ENCODE measurements around the gene PDLIM1. TPM values are rescaled to one million over a fixed set of nuclear protein-coding genes. Genes with fewer than 3 reads are reported as not detected.
A peak's percentile ranks its signal among the peaks of the same experiment; 100 is the strongest.
"Not testable (repeated sequence)": the region's sequence is repeated elsewhere in the genome, so short reads cannot be mapped to it uniquely, and the experiment has no call there.

The PDLIM1 gene
- total and polyA plus RNA-seq, 2 donors from 2014 or later: 72.9 to 148 TPM

DNA sequence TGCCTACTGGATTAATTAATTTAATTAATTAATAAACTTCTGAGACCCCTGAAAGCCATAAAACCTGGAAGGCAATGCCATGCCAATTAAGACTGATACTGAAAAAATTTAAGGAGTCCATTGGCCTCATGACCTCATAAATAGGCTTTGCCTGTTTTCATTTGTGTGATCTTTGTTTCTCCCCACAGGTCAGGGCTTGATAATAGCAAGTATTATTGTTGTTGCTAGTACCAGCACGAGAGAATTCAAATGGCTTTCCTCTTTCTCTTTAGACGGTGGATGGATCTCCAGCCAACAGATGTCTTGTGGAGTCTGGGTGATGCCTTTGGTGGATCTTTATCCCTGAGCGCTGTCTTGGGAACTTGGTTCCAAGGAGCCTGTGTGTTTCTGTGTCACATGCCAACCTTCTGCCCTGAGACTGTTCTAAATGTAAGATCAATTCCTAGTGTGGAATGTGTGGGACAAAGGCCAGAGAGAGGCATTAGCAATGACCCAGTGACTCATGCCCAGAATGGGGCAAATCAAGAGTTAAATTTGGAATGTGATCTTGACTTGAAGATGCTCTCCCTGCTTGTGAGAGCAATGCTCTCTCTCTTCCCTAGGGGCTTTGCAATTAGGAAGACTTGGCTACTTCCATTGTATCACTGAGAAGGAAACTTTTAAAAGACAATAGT is 79.1 kb downstream of the PDLIM1 start:
- intact Hi-C loops (cut with DNase I): no loop called here
- TF ChIP-seq, protein P1, sequence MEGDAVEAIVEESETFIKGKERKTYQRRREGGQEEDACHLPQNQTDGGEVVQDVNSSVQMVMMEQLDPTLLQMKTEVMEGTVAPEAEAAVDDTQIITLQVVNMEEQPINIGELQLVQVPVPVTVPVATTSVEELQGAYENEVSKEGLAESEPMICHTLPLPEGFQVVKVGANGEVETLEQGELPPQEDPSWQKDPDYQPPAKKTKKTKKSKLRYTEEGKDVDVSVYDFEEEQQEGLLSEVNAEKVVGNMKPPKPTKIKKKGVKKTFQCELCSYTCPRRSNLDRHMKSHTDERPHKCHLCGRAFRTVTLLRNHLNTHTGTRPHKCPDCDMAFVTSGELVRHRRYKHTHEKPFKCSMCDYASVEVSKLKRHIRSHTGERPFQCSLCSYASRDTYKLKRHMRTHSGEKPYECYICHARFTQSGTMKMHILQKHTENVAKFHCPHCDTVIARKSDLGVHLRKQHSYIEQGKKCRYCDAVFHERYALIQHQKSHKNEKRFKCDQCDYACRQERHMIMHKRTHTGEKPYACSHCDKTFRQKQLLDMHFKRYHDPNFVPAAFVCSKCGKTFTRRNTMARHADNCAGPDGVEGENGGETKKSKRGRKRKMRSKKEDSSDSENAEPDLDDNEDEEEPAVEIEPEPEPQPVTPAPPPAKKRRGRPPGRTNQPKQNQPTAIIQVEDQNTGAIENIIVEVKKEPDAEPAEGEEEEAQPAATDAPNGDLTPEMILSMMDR (IDR thresholded peaks at IDR 0.05; ENCODE audit: borderline replicate concordance, extremely low read depth, insufficient read depth): no peak
- no peaks in the 10 kb centered on the region for H3K4me1 ChIP-seq (ENCODE audit: control insufficient read depth in 2 of 3, insufficient read depth in 2 of 3, low read depth in 1 of 3, low read length in 3 of 3)
- no peaks in the 10 kb centered on the region for H3K9me3 ChIP-seq (ENCODE audit: control insufficient read depth in 2 of 3, insufficient read depth in 1 of 3, low read length in 3 of 3)
- H3K36me3 ChIP-seq (ENCODE audit: control insufficient read depth in 2 of 3, insufficient read depth in 3 of 3, low read length in 3 of 3): no peaks in the 10 kb centered on the region
- H3K9ac ChIP-seq (ENCODE audit: low read length in 3 of 3): no peak overlapping the region
- H3K27ac ChIP-seq (ENCODE audit: low read depth in 2 of 2, low read length in 2 of 2): no peak overlapping the region
- FAIRE-seq (no peak), DNase-seq (no peak)
- H3K4me3 ChIP-seq (ENCODE audit: low read length in 3 of 3): no peak overlapping the region
- no peaks in the 10 kb centered on the region for H3K27me3 ChIP-seq (ENCODE audit: control insufficient read depth, insufficient read depth, low read length)

- TF ChIP-seq, protein P1 (IDR thresholded peaks at IDR 0.05; ENCODE audit: borderline replicate concordance, extremely low read depth, insufficient read depth): no peak
- intact Hi-C loops (cut with DNase I): no loop called here
These were observed 81.2 kb downstream of the PDLIM1 start for GRCh38 chr10:95209509-95210127.

DNA sequence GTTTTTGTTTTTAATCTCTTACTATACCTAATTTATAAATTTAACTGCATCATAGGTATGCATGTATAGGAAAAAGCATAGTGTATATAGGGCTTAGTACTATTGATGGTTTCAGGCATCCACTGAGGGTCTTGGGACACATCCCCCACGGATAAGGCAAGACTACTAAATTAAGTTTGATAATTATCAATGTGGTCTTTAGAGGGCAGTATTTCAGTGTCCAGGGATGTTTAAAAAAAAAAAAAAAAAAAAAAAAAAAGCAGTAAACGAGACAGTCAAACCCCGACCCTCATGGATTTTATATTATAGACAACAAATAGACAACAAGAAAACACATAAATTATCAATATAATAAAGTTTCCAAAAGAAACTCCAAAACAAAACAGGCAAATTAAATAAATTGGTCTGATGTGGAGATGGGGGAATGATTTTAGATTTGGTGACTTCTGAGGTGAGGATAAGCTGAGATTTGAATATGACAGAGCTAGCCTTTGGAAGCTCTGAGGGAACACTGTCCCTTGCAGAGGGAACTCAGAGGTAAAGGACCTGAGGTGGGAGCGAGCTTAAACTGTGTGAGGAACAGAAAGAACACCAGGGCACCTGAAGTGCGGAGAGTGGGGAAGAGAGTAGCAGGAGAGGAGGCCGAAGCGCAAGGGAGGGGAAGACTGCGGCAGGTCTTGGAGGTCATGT is 82.0 kb downstream of the PDLIM1 start:
- H3K27me3 ChIP-seq (ENCODE audit: control insufficient read depth, insufficient read depth, low read length): no peaks in the 10 kb centered on the region
- H3K9ac ChIP-seq (ENCODE audit: low read length in 3 of 3): no peak overlapping the region
- H3K9me3 ChIP-seq (ENCODE audit: control insufficient read depth in 2 of 3, insufficient read depth in 1 of 3, low read length in 3 of 3): no peaks in the 10 kb centered on the region
- FAIRE-seq: peak; percentile 72
- H3K36me3 ChIP-seq (ENCODE audit: control insufficient read depth in 2 of 3, insufficient read depth in 3 of 3, low read length in 3 of 3): no peaks in the 10 kb centered on the region
- no peak overlapping the region for H3K4me3 ChIP-seq (ENCODE audit: low read length in 3 of 3)
- no peak overlapping the region for H3K27ac ChIP-seq (ENCODE audit: low read depth in 2 of 2, low read length in 2 of 2)
- intact Hi-C loops (cut with DNase I): no loop called here
- TF ChIP-seq, protein P1 (IDR thresholded peaks at IDR 0.05; ENCODE audit: borderline replicate concordance, extremely low read depth, insufficient read depth): no peak
- H3K4me1 ChIP-seq (ENCODE audit: control insufficient read depth in 2 of 3, insufficient read depth in 2 of 3, low read depth in 1 of 3, low read length in 3 of 3): no peaks in the 10 kb centered on the region
- peak in 1 of 5 donors; percentile 7 for DNase-seq

More at GRCh38 chr10:95209509-95210127, 81.2 kb downstream of the PDLIM1 start:
- no peaks in the 10 kb centered on the region for H3K9me3 ChIP-seq (ENCODE audit: control insufficient read depth in 2 of 3, insufficient read depth in 1 of 3, low read length in 3 of 3)
- no peaks in the 10 kb centered on the region for H3K27me3 ChIP-seq (ENCODE audit: control insufficient read depth, insufficient read depth, low read length)
- H3K9ac ChIP-seq (ENCODE audit: low read length in 3 of 3): no peak overlapping the region
- no peaks in the 10 kb centered on the region for H3K36me3 ChIP-seq (ENCODE audit: control insufficient read depth in 2 of 3, insufficient read depth in 3 of 3, low read length in 3 of 3)
- H3K4me3 ChIP-seq (ENCODE audit: low read length in 3 of 3): no peak overlapping the region
- H3K27ac ChIP-seq (ENCODE audit: low read depth in 2 of 2, low read length in 2 of 2): no peak overlapping the region
- FAIRE-seq (peak; percentile 93), DNase-seq (no peak)
- H3K4me1 ChIP-seq (ENCODE audit: control insufficient read depth in 2 of 3, insufficient read depth in 2 of 3, low read depth in 1 of 3, low read length in 3 of 3): no peaks in the 10 kb centered on the region

DNA sequence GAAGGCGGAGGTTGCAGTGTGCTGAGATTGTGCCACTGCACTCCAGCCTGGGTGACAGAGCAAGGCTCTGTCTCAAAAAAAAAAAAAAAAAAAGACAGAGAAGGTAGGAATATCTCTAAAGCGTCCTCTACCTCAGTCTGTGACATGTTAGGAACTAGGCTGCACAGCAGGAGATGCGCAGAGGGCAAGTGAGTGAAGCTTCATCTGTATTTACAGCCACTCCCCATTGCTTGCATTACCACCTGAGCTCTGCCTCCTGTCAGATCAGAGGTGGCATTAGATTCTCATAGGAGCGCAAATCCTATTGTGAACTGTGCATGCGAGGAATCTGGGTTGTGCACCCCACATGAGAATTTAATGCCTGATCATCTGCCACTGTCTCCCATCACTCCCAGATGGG is 87.9 kb downstream of the PDLIM1 start:
- H3K9me3 ChIP-seq (ENCODE audit: control insufficient read depth in 2 of 3, insufficient read depth in 1 of 3, low read length in 3 of 3); H3K4me3 ChIP-seq (ENCODE audit: low read length in 3 of 3); DNase-seq; H3K27me3 ChIP-seq (ENCODE audit: control insufficient read depth, insufficient read depth, low read length); H3K4me1 ChIP-seq (ENCODE audit: control insufficient read depth in 2 of 3, insufficient read depth in 2 of 3, low read depth in 1 of 3, low read length in 3 of 3); H3K27ac ChIP-seq (ENCODE audit: low read depth in 2 of 2, low read length in 2 of 2); H3K36me3 ChIP-seq (ENCODE audit: control insufficient read depth in 2 of 3, insufficient read depth in 3 of 3, low read length in 3 of 3); intact Hi-C loops (cut with DNase I); FAIRE-seq; H3K9ac ChIP-seq (ENCODE audit: low read length in 3 of 3): not testable (repeated sequence)

Measured in kidney (tissue), 14 donors.